Endothelial cell (in vitro differentiated cells): ENCODE data around the gene FIBCD1. TPM values are rescaled to one million over a fixed set of nuclear protein-coding genes. Genes with fewer than 3 reads are reported as not detected.

Experiments
- DNase-seq: peaks from one replicate; pipeline ENCODE4 v3.0.0; 2021; ENCODE audit warnings: low spot score
- H3K27ac Mint-ChIP-seq: one replicate; pipeline ENCODE4 v1.8.0; 2021; ENCODE audit warnings: mixed read lengths, inconsistent platforms; ENCODE audit not compliant: unreplicated experiment
- H3K27me3 Mint-ChIP-seq: one replicate; pipeline ENCODE4 v1.8.0; 2021; ENCODE audit warnings: mild to moderate bottlenecking, moderate library complexity, mixed read lengths, inconsistent platforms; ENCODE audit not compliant: unreplicated experiment
- H3K36me3 Mint-ChIP-seq: one replicate; pipeline ENCODE4 v1.8.0; 2021; ENCODE audit warnings: mild to moderate bottlenecking, low read depth, mixed read lengths, inconsistent platforms; ENCODE audit not compliant: unreplicated experiment
- H3K4me1 Mint-ChIP-seq: one replicate; pipeline ENCODE4 v1.8.0; 2021; ENCODE audit warnings: mild to moderate bottlenecking, mixed read lengths, inconsistent platforms; ENCODE audit not compliant: unreplicated experiment
- H3K4me3 Mint-ChIP-seq: one replicate; pipeline ENCODE4 v1.8.0; 2021; ENCODE audit warnings: mild to moderate bottlenecking, mixed read lengths, inconsistent platforms; ENCODE audit not compliant: unreplicated experiment
- H3K9me3 Mint-ChIP-seq: one replicate; pipeline ENCODE4 v1.8.0; 2021; ENCODE audit warnings: mixed read lengths, inconsistent platforms; ENCODE audit not compliant: unreplicated experiment
- CTCF ChIP-seq: fragments of 200-600 bp; sonication (generic); IDR thresholded peaks from one replicate; pipeline ENCODE4 v1.5.0; 2021; ENCODE audit warnings: antibody characterized with exemption; ENCODE audit not compliant: unreplicated experiment
- long read RNA-seq: library from polyadenylated mRNA; unstranded; transcript quantifications from one replicate; pipeline ENCODE4 v2.0.0, GENCODE V29; 2020; ENCODE audit not compliant: unreplicated experiment
- total RNA-seq: library from RNA; stranded (reverse); fragmentation: NEBNext Ultra II Directional; extraction: Animal tissue kit (Norgen Biotek cat#: 25700); gene quantifications from one replicate; pipeline ENCODE4 v1.2.1, GENCODE V29; 2021; ENCODE audit not compliant: unreplicated experiment

The FIBCD1 gene
- 0.33 TPM for total RNA-seq
- long read RNA-seq = 0 reads

GRCh38 chr9:130938652-130939404 lies at the start of gene FIBCD1:
TSS of gene FIBCD1 (minus strand) at chr9:130939247. CDS start at chr9:130938607, 640 bp downstream.
- Mint-ChIP-seq H3K27ac (no peak within 1 kb of the TSS), H3K27me3 (peaks cover 20% of the 10 kb centered on the region), H3K4me3 (peak within 1 kb of the TSS; percentile 90), H3K36me3 (peaks cover 4% of the 10 kb centered on the region), H3K9me3 (no peaks in the 10 kb centered on the region), H3K4me1 (peaks cover 14% of the 10 kb centered on the region)
- TF ChIP-seq CTCF = peak; percentile 58
- peak; percentile 39 for DNase-seq

- Mint-ChIP-seq H3K4me3 (no peak overlapping the region), H3K36me3 (no peaks in the 10 kb centered on the region), H3K27ac (no peak overlapping the region), H3K4me1 (no peaks in the 10 kb centered on the region), H3K9me3 (no peaks in the 10 kb centered on the region), H3K27me3 (peaks cover 12% of the 10 kb centered on the region)
- TF ChIP-seq CTCF = no peak
- no peak for DNase-seq
Observed at GRCh38 chr9:130988400-130988747, 49.3 kb upstream of the FIBCD1 start.

DNA sequence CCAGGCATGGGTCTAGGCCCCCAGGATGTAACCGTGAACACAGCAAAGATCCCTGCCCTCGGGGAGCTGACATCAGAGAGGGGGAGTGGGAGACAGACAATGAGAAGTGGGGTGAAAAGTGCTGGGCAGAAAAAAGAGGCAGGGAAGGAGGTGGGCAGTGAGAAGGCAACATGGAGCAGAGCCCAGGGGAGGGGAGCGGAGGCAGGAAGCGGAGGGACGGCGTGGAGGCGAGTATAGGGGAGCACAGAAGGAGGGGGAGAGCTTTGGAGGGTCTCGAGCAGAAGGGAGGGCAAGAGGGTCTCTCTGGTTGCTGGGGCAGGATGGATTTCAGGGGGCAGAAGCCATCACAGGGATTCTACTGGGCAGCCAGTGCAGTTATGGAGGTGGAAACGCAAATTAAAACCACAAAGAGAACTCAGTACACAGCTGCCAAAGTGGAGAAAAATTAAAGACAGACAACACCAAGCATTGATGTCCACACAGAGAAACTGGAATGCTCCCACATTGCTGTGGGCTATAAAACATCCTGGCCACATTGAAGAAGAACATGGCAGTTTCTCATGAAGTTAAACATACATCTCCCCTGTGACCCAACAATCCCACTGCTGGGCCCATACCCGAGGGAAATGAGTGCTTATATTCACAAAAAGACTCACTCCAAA lies 48.8 kb upstream of the FIBCD1 start:
- H3K36me3 Mint-ChIP-seq = no peaks in the 10 kb centered on the region
- no peak overlapping the region for H3K27ac Mint-ChIP-seq
- H3K4me3 Mint-ChIP-seq = no peak overlapping the region
- no peaks in the 10 kb centered on the region for H3K9me3 Mint-ChIP-seq
- DNase-seq = no peak
- TF ChIP-seq CTCF = no peak
- H3K27me3 Mint-ChIP-seq = peaks cover 12% of the 10 kb centered on the region
- no peaks in the 10 kb centered on the region for H3K4me1 Mint-ChIP-seq

DNA sequence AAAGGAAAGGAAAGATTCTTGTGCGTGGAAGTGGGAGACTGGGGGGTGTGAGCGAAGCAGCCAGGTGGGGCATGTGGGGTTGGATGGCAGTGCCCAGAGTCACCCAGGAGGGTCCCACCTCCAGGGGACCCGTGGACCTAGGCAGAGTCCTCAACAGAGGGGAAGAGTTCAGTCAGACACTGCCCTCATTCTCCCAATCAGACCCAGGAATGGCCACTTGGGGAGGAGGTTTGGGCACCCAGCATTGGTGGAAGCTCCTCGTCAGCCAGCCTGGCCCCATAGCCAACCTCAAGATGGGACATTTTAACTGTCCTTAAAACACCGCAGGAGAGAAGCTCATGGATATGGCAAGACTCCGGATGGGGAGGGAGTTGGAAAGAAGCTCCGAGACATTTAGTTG lies 48.0 kb upstream of the FIBCD1 start:
- no peaks in the 10 kb centered on the region for H3K36me3 Mint-ChIP-seq
- no peak for DNase-seq
- H3K4me3 Mint-ChIP-seq = no peak overlapping the region
- no peaks in the 10 kb centered on the region for H3K9me3 Mint-ChIP-seq
- H3K27ac Mint-ChIP-seq = no peak overlapping the region
- TF ChIP-seq CTCF = no peak
- peaks cover 9% of the 10 kb centered on the region for H3K27me3 Mint-ChIP-seq
- no peaks in the 10 kb centered on the region for H3K4me1 Mint-ChIP-seq

- Mint-ChIP-seq H3K36me3 (no peaks in the 10 kb centered on the region), H3K9me3 (no peaks in the 10 kb centered on the region), H3K27ac (no peak overlapping the region), H3K4me3 (no peak overlapping the region), H3K27me3 (peaks cover 6% of the 10 kb centered on the region), H3K4me1 (no peaks in the 10 kb centered on the region)
- no peak for DNase-seq
- TF ChIP-seq CTCF = no peak
Observed at GRCh38 chr9:130986356-130986965, 47.4 kb upstream of the FIBCD1 start.
